BLaER1 treated with 17β-estradiol and CSF1 and Interleukin-3, amounts not matched to agents 10 nM and 100 nM (cell line): ENCODE results near the gene PRKAR1A.

Experiments used
- H3K27ac ChIP-seq, 11 experiments: shearing (Covaris generic); formaldehyde crosslinking; 2 replicates each; pipeline ENCODE4 v1.8.1; 2022
- H3K27me3 ChIP-seq, 11 experiments: shearing (Covaris generic); formaldehyde crosslinking; 2 replicates each; pipeline ENCODE4 v1.8.1; 2022
- H3K36me3 ChIP-seq, 11 experiments: shearing (Covaris generic); formaldehyde crosslinking; 2 replicates each; pipeline ENCODE4 v1.8.1; 2022
- H3K4me1 ChIP-seq, 10 experiments: shearing (Covaris generic); formaldehyde crosslinking; 2 replicates each; pipeline ENCODE4 v1.8.1; 2022
- H3K4me2 ChIP-seq, 11 experiments: shearing (Covaris generic); formaldehyde crosslinking; 2 replicates each; pipeline ENCODE4 v1.8.1; 2022
- H3K4me3 ChIP-seq, 10 experiments: shearing (Covaris generic); formaldehyde crosslinking; 2 replicates each; pipeline ENCODE4 v1.8.1; 2022
- H3K9ac ChIP-seq, 11 experiments: shearing (Covaris generic); formaldehyde crosslinking; 2 replicates each; pipeline ENCODE4 v1.8.1; 2022
- H3K9me3 ChIP-seq, 11 experiments: shearing (Covaris generic); formaldehyde crosslinking; replicated peaks in 1 of 11; 2 replicates each; pipeline ENCODE4 v1.8.1; 2022
- H4K20me1 ChIP-seq, 11 experiments: shearing (Covaris generic); formaldehyde crosslinking; 2 replicates each; pipeline ENCODE4 v1.8.1; 2022
- Cebpa-rat ChIP-seq, 11 experiments: shearing (Covaris generic); IDR thresholded peaks; 2 replicates each; pipeline ENCODE4 v1.8.1; 2022

The PRKAR1A gene

DNA sequence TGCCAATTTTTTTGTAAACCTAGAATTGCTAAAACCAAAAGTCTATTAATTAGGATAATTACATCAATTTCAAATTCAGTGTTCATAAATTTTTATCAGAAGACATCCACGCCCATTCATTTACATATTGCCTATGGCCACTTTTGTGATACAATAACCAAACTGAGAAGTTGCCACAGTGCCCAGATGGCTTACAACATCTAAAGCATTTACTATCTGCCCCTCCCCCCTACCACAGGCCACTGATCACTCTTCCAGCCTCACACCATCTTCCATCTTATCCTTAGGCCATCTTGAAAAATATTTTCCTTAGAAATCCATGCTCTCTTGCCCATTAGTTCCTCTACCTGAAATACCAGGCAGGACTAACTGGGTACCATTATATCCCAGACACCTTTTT, 6.3 kb upstream of the PRKAR1A start:
- Histone ChIP-seq H3K4me3 (no peak overlapping the region), H3K36me3 (no peaks in the 10 kb centered on the region), H4K20me1 (no peaks in the 10 kb centered on the region), H3K4me2 (no peak overlapping the region), H3K4me1 (peaks cover under 1 to 39% (median 17%) of the 10 kb centered on the region in 10 experiments; a peak in 18 of 20 replicates), H3K27ac (no peak overlapping the region), H3K27me3 (no peaks in the 10 kb centered on the region), H3K9ac (no peak overlapping the region), H3K9me3 (peaks cover 0 to 7% (median 0%) of the 10 kb centered on the region in 11 experiments; a peak in 2 of 22 replicates)
- TF ChIP-seq Cebpa-rat (IDR thresholded peaks at IDR 0.05): no peak

DNA sequence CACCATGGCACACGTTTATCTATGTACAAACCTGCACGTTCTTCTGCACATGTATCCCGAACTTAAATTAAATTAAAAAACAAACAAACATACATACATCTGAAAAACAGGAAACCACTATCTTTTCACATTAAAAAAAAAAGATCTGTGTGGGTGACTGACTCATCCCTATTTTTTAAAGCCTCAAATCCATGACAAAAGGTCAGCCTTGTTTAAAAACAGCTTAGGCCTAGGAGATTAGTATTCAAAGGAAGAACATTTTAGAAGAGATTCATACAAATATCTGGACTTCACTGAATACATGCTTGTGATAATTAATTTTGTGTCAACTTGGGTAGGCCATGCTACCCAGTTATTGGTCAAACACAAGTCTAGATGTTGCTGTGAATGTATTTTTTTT, 4.7 kb upstream of the PRKAR1A start:
- H3K27me3 ChIP-seq: no peaks in the 10 kb centered on the region; a peak in 1 of 22 replicates
- peak overlapping the region in 5 of 11 experiments; percentile 33 to 87 (median 51); a peak in 8 of 22 replicates for H3K4me2 ChIP-seq
- H4K20me1 ChIP-seq: peaks cover 0 to under 1% (median 0%) of the 10 kb centered on the region in 11 experiments; a peak in 3 of 22 replicates
- no peak overlapping the region for H3K4me3 ChIP-seq
- peaks cover 0 to 7% (median 0%) of the 10 kb centered on the region in 11 experiments; a peak in 2 of 22 replicates for H3K9me3 ChIP-seq
- H3K4me1 ChIP-seq: peaks cover 8 to 46% (median 24%) of the 10 kb centered on the region in 10 experiments
- TF ChIP-seq Cebpa-rat (IDR thresholded peaks at IDR 0.05): no peak
- H3K9ac ChIP-seq: no peak overlapping the region
- peak overlapping the region in 2 of 11 experiments; percentile 5 to 37; a peak in 1 of 22 replicates for H3K27ac ChIP-seq
- H3K36me3 ChIP-seq: no peaks in the 10 kb centered on the region

GRCh38 chr17:68509141-68510057, 2.8 kb upstream of the PRKAR1A start:
- TF ChIP-seq Cebpa-rat (IDR thresholded peaks at IDR 0.05): no peak
- Histone ChIP-seq H3K4me2 (peak overlapping the region in 6 of 11 experiments; percentile 11 to 99 (median 86); a peak in 10 of 22 replicates), H3K4me1 (peaks cover 16 to 47% (median 28%) of the 10 kb centered on the region in 10 experiments)

GRCh38 chr17:68511254-68511670, 968 bp upstream of the PRKAR1A start:
- H3K9me3 ChIP-seq: no peaks in the 10 kb centered on the region
- peaks cover 6 to 13% (median 11%) of the 10 kb centered on the region in 11 experiments; a peak in 20 of 22 replicates for H3K36me3 ChIP-seq
- H3K4me1 ChIP-seq: peaks cover 30 to 62% (median 41%) of the 10 kb centered on the region in 10 experiments
- peaks cover 21 to 35% (median 31%) of the 10 kb centered on the region in 11 experiments; a peak in 21 of 22 replicates for H4K20me1 ChIP-seq
- peak overlapping the region; percentile 78 to 97 (median 92) for H3K4me3 ChIP-seq
- H3K4me2 ChIP-seq: peak overlapping the region; percentile 86 to 99 (median 95)
- no peak for TF ChIP-seq Cebpa-rat (IDR thresholded peaks at IDR 0.05)
- H3K27me3 ChIP-seq: no peaks in the 10 kb centered on the region; a peak in 1 of 22 replicates
- H3K27ac ChIP-seq: peak overlapping the region; percentile 87 to 98 (median 93)
- H3K9ac ChIP-seq: peak overlapping the region; percentile 85 to 98 (median 92)

More at GRCh38 chr17:68509141-68510057, 2.8 kb upstream of the PRKAR1A start:
- Histone ChIP-seq H3K27ac (peak overlapping the region in 2 of 11 experiments; percentile 12 to 20; a peak in 3 of 22 replicates), H4K20me1 (peaks cover 10 to 19% (median 14%) of the 10 kb centered on the region in 11 experiments; a peak in 18 of 22 replicates), H3K9ac (no peak overlapping the region), H3K27me3 (no peaks in the 10 kb centered on the region; a peak in 1 of 22 replicates), H3K9me3 (peaks cover 0 to 1% (median 0%) of the 10 kb centered on the region in 11 experiments; a peak in 1 of 22 replicates), H3K36me3 (no peaks in the 10 kb centered on the region), H3K4me3 (no peak overlapping the region)

GRCh38 chr17:68511671-68512246, 471 bp upstream of the PRKAR1A start:
- Histone ChIP-seq H3K27ac (peak overlapping the region; percentile 87 to 98 (median 93)), H3K4me3 (peak overlapping the region; percentile 78 to 97 (median 92)), H3K27me3 (no peaks in the 10 kb centered on the region; a peak in 1 of 22 replicates), H3K9me3 (peaks cover 0 to 2% (median 0%) of the 10 kb centered on the region in 11 experiments; a peak in 4 of 22 replicates), H3K36me3 (peaks cover 10 to 17% (median 15%) of the 10 kb centered on the region in 11 experiments), H4K20me1 (peaks cover 21 to 36% (median 32%) of the 10 kb centered on the region in 11 experiments; a peak in 21 of 22 replicates), H3K4me2 (peak overlapping the region; percentile 86 to 99 (median 95)), H3K9ac (peak overlapping the region; percentile 85 to 98 (median 92)), H3K4me1 (peaks cover 30 to 65% (median 41%) of the 10 kb centered on the region in 10 experiments)
- TF ChIP-seq Cebpa-rat (IDR thresholded peaks at IDR 0.05): no peak

GRCh38 chr17:68512960-68513474, 787 bp downstream of the PRKAR1A start:
- H3K4me1 ChIP-seq: peaks cover 30 to 66% (median 39%) of the 10 kb centered on the region in 10 experiments
- H3K27ac ChIP-seq: peak overlapping the region; percentile 87 to 98 (median 93)

DNA sequence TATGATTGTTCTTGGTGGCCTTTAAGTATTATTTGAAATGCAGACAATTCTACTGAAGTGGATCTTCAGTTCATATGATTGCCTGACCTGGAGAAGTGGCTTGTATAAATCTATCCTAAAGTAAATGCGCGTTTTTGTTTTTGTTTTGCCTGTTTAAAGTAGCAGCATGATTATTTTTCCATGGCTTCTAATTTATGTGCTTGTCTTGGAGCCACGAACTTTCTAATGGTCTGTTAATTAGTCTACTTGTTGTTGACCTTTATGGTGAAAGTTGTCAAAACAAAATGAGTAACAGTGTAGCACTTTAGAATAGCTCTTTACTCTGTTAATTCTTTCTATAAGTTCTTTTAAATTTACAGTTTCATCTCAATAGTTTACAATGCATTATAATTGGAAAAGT, 1.7 kb downstream of the PRKAR1A start:
- H3K36me3 ChIP-seq: peaks cover 32 to 39% (median 37%) of the 10 kb centered on the region in 11 experiments
- no peak for TF ChIP-seq Cebpa-rat (IDR thresholded peaks at IDR 0.05)
- peak overlapping the region; percentile 85 to 98 (median 92) for H3K9ac ChIP-seq
- peaks cover 10 to 24% (median 16%) of the 10 kb centered on the region in 11 experiments; a peak in 20 of 22 replicates for H3K9me3 ChIP-seq
- H3K4me2 ChIP-seq: peak overlapping the region; percentile 87 to 99 (median 95)
- peak overlapping the region; percentile 87 to 98 (median 93) for H3K27ac ChIP-seq
- peaks cover 22 to 58% (median 43%) of the 10 kb centered on the region in 11 experiments; a peak in 21 of 22 replicates for H4K20me1 ChIP-seq
- peak overlapping the region; percentile 78 to 97 (median 92) for H3K4me3 ChIP-seq
- peaks cover 30 to 67% (median 47%) of the 10 kb centered on the region in 10 experiments for H3K4me1 ChIP-seq
- H3K27me3 ChIP-seq: no peaks in the 10 kb centered on the region; a peak in 1 of 22 replicates

More at GRCh38 chr17:68512960-68513474, 787 bp downstream of the PRKAR1A start:
- H3K36me3 ChIP-seq: peaks cover 23 to 30% (median 28%) of the 10 kb centered on the region in 11 experiments
- TF ChIP-seq Cebpa-rat (IDR thresholded peaks at IDR 0.05): no peak
- peaks cover 1 to 15% (median 10%) of the 10 kb centered on the region in 11 experiments; a peak in 18 of 22 replicates for H3K9me3 ChIP-seq
- peaks cover 22 to 48% (median 34%) of the 10 kb centered on the region in 11 experiments; a peak in 21 of 22 replicates for H4K20me1 ChIP-seq
- peak overlapping the region; percentile 87 to 99 (median 95) for H3K4me2 ChIP-seq
- H3K4me3 ChIP-seq: peak overlapping the region; percentile 78 to 97 (median 92)
- H3K27me3 ChIP-seq: no peaks in the 10 kb centered on the region; a peak in 1 of 22 replicates
- H3K9ac ChIP-seq: peak overlapping the region; percentile 85 to 98 (median 92)
